Measurements from ENCODE around the gene AGPAT4. TPM values are rescaled to one million over a fixed set of nuclear protein-coding genes. Genes with fewer than 3 reads are reported as not detected.

The AGPAT4 gene
- total and polyA plus RNA-seq, 2 donors (not counting 3 experiments of a cell fraction or from before 2014, with no cell fraction given), result 10.2 to 15.2 TPM

DNA sequence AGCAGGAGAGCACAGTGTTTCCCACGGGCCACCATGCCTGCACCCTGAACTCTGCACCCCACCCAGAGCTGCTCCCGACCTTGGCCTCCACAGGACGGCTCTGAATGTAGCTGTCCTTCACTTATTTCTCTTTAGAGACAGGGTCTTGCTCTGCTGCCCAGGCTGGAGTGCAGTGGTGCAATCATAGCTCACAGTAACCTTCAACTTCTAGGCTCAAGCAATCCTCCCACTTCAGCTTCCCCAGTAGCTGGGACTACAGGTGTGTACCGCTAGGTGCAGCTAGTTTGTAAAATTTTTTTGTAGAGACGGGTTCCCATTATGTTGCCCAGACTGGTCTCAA lies 130.9 kb downstream of the AGPAT4 start:
- ChIA-PET CTCF (interaction anchor here (0.7 to 1.2 kb wide), 2 partner anchors 9 to 228 kb away, joined by 3 to 4 read pairs; no protein-coding TSS in a partner anchor), POLR2A (no interaction called here)
- dilution Hi-C loops (cut with MboI; ENCODE audit: extremely low pct_ligation_motif_present, low sequenced_read_pairs), result no loop called here

DNA sequence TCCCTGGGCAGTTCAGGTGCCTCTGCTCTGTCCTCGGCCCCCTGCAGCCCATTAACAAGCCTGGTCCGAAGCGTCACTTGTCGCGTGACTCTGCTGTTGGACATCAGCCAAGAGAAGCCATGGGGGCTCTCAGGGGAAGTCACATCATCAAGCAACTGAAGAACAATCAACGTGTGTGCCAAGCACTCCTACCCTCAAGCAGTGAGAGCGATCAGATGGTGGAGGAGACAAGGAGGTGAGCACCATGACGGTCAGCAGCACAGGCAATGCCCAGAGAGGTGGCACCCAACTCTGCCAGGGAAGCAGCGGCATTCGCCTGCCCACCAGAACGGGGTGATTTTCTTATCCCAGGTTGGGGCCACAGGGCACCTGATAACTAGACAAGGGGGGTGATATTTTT lies 132.7 kb downstream of the AGPAT4 start:
- no peaks in the 10 kb centered on the region for H3K27me3 ChIP-seq (ENCODE audit: control insufficient read depth in 2 of 2, insufficient read depth in 2 of 2, low read length in 2 of 2)
- no peak overlapping the region for H2AFZ ChIP-seq (ENCODE audit: low read depth, low read length)
- TF ChIP-seq POLR2AphosphoS5 (IDR thresholded peaks at IDR 0.05; ENCODE audit: insufficient read depth, low read depth, low read length) (no peak), MYC (IDR thresholded peaks at IDR 0.05; ENCODE audit: low read depth, low read length) (no peak), JUN (IDR thresholded peaks at IDR 0.05; ENCODE audit: borderline replicate concordance, insufficient read depth, insufficient read length, low read depth) (no peak), FOS (IDR thresholded peaks at IDR 0.05; ENCODE audit: borderline replicate concordance, insufficient read depth, low read length) (no peak), EZH2 (IDR thresholded peaks at IDR 0.05; ENCODE audit: borderline replicate concordance, low read depth, low read length, severe bottlenecking) (no peak), GATA2 (IDR thresholded peaks at IDR 0.05; ENCODE audit: insufficient read depth, insufficient read length, low read depth, low read length) (no peak)
- TF ChIP-seq, protein P1, sequence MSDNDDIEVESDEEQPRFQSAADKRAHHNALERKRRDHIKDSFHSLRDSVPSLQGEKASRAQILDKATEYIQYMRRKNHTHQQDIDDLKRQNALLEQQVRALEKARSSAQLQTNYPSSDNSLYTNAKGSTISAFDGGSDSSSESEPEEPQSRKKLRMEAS (IDR thresholded peaks at IDR 0.05; ENCODE audit: insufficient read depth, insufficient read length), result no peak
- no peak for DNase-seq (ENCODE audit: low read depth, low spot score)
- POLR2A ChIA-PET, result no interaction called here
- H3K4me1 ChIP-seq (ENCODE audit: control insufficient read depth, extremely low read depth, insufficient read depth, low read length), result no peaks in the 10 kb centered on the region
- dilution Hi-C loops (cut with MboI; ENCODE audit: extremely low pct_ligation_motif_present, low sequenced_read_pairs), result no loop called here
- CTCF ChIA-PET, result interaction anchor here (1.2 to 2.5 kb wide), 3 partner anchors 12 to 232 kb away, joined by 4 to 12 read pairs (median 4); no protein-coding TSS in a partner anchor
- no peaks in the 10 kb centered on the region for H3K9me1 ChIP-seq (replicated peaks; ENCODE audit: control insufficient read depth, extremely low read depth, insufficient read depth, low read length)
- no peak overlapping the region for H3K4me3 ChIP-seq (replicated peaks in 1 of 3; ENCODE audit: insufficient read depth in 1 of 3, low read depth in 1 of 3, low read length in 3 of 3)
- H4K20me1 ChIP-seq (replicated peaks; ENCODE audit: control insufficient read depth, extremely low read depth, insufficient read depth, low read length), result no peaks in the 10 kb centered on the region
- no peaks in the 10 kb centered on the region for H3K9me3 ChIP-seq (replicated peaks; ENCODE audit: control insufficient read depth, insufficient read depth, low read length)
- no TSS peak for BruUV-seq (replicated peaks)
- no peaks in the 10 kb centered on the region for H3K79me2 ChIP-seq (ENCODE audit: control insufficient read depth, insufficient read depth, low read length)
- H3K4me2 ChIP-seq (ENCODE audit: insufficient read depth, low read length), result no peak overlapping the region
- no peak overlapping the region for H3K9ac ChIP-seq (replicated peaks; ENCODE audit: extremely low read depth, insufficient read depth, low read length)
- FAIRE-seq, result no peak
- intact Hi-C loops (cut with micrococcal nuclease), result loop anchor here (5.0 kb wide), 1 partner anchor 209 kb away; no protein-coding TSS in a partner anchor
- peaks cover 0 to 7% of the 10 kb centered on the region in 2 experiments for H3K36me3 ChIP-seq (ENCODE audit: control insufficient read depth in 2 of 2, extremely low read depth in 1 of 2, insufficient read depth in 2 of 2, low read length in 2 of 2)
- H3K27ac ChIP-seq (ENCODE audit: insufficient read depth, low read depth, low read length), result no peak overlapping the region

More for the DNA sequence above, 130.9 kb downstream of the AGPAT4 start:
- Histone ChIP-seq H3K36me3 (ENCODE audit: control insufficient read depth in 2 of 2, extremely low read depth in 1 of 2, insufficient read depth in 2 of 2, low read length in 2 of 2) (peaks cover 0 to 8% of the 10 kb centered on the region in 2 experiments), H3K4me2 (ENCODE audit: insufficient read depth, low read length) (no peak overlapping the region), H2AFZ (ENCODE audit: low read depth, low read length) (no peak overlapping the region), H3K27me3 (ENCODE audit: control insufficient read depth in 2 of 2, insufficient read depth in 2 of 2, low read length in 2 of 2) (no peaks in the 10 kb centered on the region), H3K4me3 (replicated peaks in 1 of 3; ENCODE audit: insufficient read depth in 1 of 3, low read depth in 1 of 3, low read length in 3 of 3) (no peak overlapping the region), H3K4me1 (ENCODE audit: control insufficient read depth, extremely low read depth, insufficient read depth, low read length) (no peaks in the 10 kb centered on the region), H3K9me3 (replicated peaks; ENCODE audit: control insufficient read depth, insufficient read depth, low read length) (no peaks in the 10 kb centered on the region), H3K9ac (replicated peaks; ENCODE audit: extremely low read depth, insufficient read depth, low read length) (no peak overlapping the region), H3K79me2 (ENCODE audit: control insufficient read depth, insufficient read depth, low read length) (no peaks in the 10 kb centered on the region), H3K9me1 (replicated peaks; ENCODE audit: control insufficient read depth, extremely low read depth, insufficient read depth, low read length) (no peaks in the 10 kb centered on the region), H4K20me1 (replicated peaks; ENCODE audit: control insufficient read depth, extremely low read depth, insufficient read depth, low read length) (no peaks in the 10 kb centered on the region), H3K27ac (ENCODE audit: insufficient read depth, low read depth, low read length) (no peak overlapping the region)
- TF ChIP-seq POLR2A (IDR thresholded peaks at IDR 0.05; ENCODE audit: low read depth, low read length) (no peak), FOS (IDR thresholded peaks at IDR 0.05; ENCODE audit: borderline replicate concordance, insufficient read depth, low read length) (no peak), GATA2 (IDR thresholded peaks at IDR 0.05; ENCODE audit: insufficient read depth, insufficient read length, low read depth, low read length) (no peak), EZH2 (IDR thresholded peaks at IDR 0.05; ENCODE audit: borderline replicate concordance, low read depth, low read length, severe bottlenecking) (no peak), JUN (IDR thresholded peaks at IDR 0.05; ENCODE audit: borderline replicate concordance, insufficient read depth, insufficient read length, low read depth) (no peak)
- TF ChIP-seq, protein P1 (IDR thresholded peaks at IDR 0.05; ENCODE audit: insufficient read depth, insufficient read length), result no peak
- no TSS peak for BruUV-seq (replicated peaks)
- FAIRE-seq, result no peak
- intact Hi-C loops (cut with micrococcal nuclease), result loop anchor here (5.0 kb wide), 1 partner anchor 211 kb away; no protein-coding TSS in a partner anchor
- DNase-seq (ENCODE audit: low read depth, low spot score), result no peak
